Smooth muscle cell (in vitro differentiated cells): ENCODE measurements around the gene REXO2. TPM values are rescaled to one million over a fixed set of nuclear protein-coding genes. Genes with fewer than 3 reads are reported as not detected.
A peak's percentile ranks its signal among the peaks of the same experiment; 100 is the strongest.

ENCODE experiments used
- DNase-seq: peaks from one replicate; lab custom pipeline; 2025; ENCODE audit not compliant: unreplicated experiment; lab: John Stamatoyannopoulos, UW
- H2AFZ ChIP-seq: fragments of 200-600 bp; sonication (generic); 2 replicates; pipeline ENCODE4 v1.6.0; 2016; ENCODE audit warnings: antibody characterized with exemption, low read depth, mild to moderate bottlenecking
- H3F3A ChIP-seq: fragments of 200-600 bp; sonication (generic); 2 replicates; pipeline ENCODE4 v1.6.0; 2017; ENCODE audit warnings: antibody characterized with exemption, low read depth
- H3K27ac ChIP-seq: fragments of 200-600 bp; sonication (generic); 2 replicates; pipeline ENCODE4 v1.5.1; 2016; ENCODE audit warnings: low read depth, mild to moderate bottlenecking
- H3K27me3 ChIP-seq: fragments of 200-600 bp; sonication (generic); 2 replicates; pipeline ENCODE4 v1.6.1; 2016; ENCODE audit warnings: low read depth, mild to moderate bottlenecking
- H3K36me3 ChIP-seq: fragments of 200-600 bp; sonication (generic); 2 replicates; pipeline ENCODE4 v1.5.1; 2016; ENCODE audit warnings: low read depth
- H3K4me1 ChIP-seq: fragments of 200-600 bp; sonication (generic); 2 replicates; pipeline ENCODE4 v1.5.1; 2016; ENCODE audit warnings: low read depth
- H3K4me2 ChIP-seq: fragments of 200-600 bp; sonication (generic); 2 replicates; pipeline ENCODE4 v1.6.0; 2016; ENCODE audit warnings: mild to moderate bottlenecking
- H3K4me3 ChIP-seq: fragments of 200-600 bp; sonication (generic); 2 replicates; pipeline ENCODE4 v1.5.1; 2016; ENCODE audit warnings: mild to moderate bottlenecking
- H3K79me2 ChIP-seq: fragments of 200-600 bp; sonication (generic); 2 replicates; pipeline ENCODE4 v1.6.0; 2016; ENCODE audit warnings: low read depth, mild to moderate bottlenecking
- H3K9ac ChIP-seq: fragments of 200-600 bp; sonication (generic); 2 replicates; pipeline ENCODE4 v1.6.0; 2016; ENCODE audit warnings: low read depth
- H3K9me3 ChIP-seq: fragments of 200-600 bp; sonication (generic); replicated peaks from 2 replicates; pipeline ENCODE4 v1.5.1; 2016; ENCODE audit warnings: low read depth
- H4K20me1 ChIP-seq: fragments of 200-600 bp; sonication (generic); 2 replicates; pipeline ENCODE4 v1.6.0; 2016; ENCODE audit warnings: low read depth
- WGBS: methylation state at CpG from one replicate; pipeline ENCODE4 v1.1.7; 2016; ENCODE audit warnings: low lambda C conversion rate; 5-methylcytosine and 5-hydroxymethylcytosine counted together
- polyA plus RNA-seq: library from polyadenylated mRNA; unstranded; fragments of >200 nt; fragmentation: Nextera tagmentation; extraction: Ambion mirVana; gene quantifications from 2 replicates; pipeline ENCODE4 v1.2.1, GENCODE V29; 2016
- total RNA-seq: library from RNA; depleted of rRNA; stranded (reverse); fragments of >200 nt; gene quantifications from 2 replicates; pipeline ENCODE4 v1.2.3, GENCODE V29; 2014
- TF ChIP-seq, protein P1 (sequence below): fragments of 200-600 bp; sonication (generic); IDR thresholded peaks from 2 replicates; pipeline ENCODE4 v1.5.1; 2017; ENCODE audit warnings: borderline replicate concordance, mild to moderate bottlenecking, antibody characterized with exemption; ENCODE audit not compliant: insufficient read depth, poor library complexity, severe bottlenecking

REXO2 gene
- total RNA-seq (179 and 189 TPM in 2 replicates), polyA plus RNA-seq (164 and 210 TPM in 2 replicates)

DNA sequence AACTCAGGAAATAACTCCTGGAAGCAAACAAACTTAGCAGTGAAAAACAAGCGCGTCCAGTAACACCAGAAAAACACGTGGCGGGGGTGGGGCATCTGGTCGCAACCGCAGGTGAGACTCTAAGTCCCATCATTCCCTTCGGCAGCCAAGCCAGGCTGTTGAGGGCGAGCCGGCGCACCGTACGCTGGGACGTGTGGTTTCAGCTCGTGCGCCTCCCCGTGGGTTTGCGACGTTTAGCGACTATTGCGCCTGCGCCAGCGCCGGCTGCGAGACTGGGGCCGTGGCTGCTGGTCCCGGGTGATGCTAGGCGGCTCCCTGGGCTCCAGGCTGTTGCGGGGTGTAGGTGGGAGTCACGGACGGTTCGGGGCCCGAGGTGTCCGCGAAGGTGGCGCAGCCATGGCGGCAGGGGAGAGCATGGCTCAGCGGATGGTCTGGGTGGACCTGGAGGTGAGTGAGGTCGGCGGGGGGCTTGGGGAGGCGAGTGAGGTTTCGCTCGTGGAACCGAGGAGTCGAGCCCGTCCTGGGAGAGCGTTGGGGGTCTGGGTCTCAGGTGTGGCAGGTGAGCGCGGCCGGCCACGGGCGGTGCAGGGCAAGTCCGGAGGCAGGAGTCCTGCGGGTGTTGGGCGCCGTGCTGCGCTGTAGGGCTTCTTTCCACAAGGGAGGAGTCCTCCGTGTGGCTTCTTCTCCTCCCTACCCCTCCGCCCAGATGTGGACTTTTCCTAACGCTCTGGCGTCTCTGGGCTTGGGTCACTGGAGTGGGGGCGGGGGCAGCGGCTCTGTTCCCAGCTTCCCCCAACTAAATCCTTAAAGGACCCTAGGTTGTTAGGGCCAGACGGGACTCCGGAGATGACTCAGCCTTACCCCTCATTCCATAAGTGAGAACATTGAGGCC is at the start of gene REXO2:
TSS of gene REXO2 (plus strand) at position 239 of the 892 bp plus-strand sequence. CDS start at position 301, 62 bp downstream.
- Histone ChIP-seq H3K79me2 (peaks cover 39% of the 10 kb centered on the region), H4K20me1 (peaks cover 38% of the 10 kb centered on the region), H3K27me3 (no peaks in the 10 kb centered on the region), H3K27ac (peak within 1 kb of the TSS; percentile 87), H2AFZ (peak within 1 kb of the TSS; percentile 23), H3K9me3 (no peaks in the 10 kb centered on the region), H3K4me2 (peak within 1 kb of the TSS; percentile 84), H3K4me3 (peak within 1 kb of the TSS; percentile 87), H3K4me1 (peaks cover 20% of the 10 kb centered on the region), H3K9ac (peak within 1 kb of the TSS; percentile 93), H3F3A (no peaks in the 10 kb centered on the region), H3K36me3 (no peaks in the 10 kb centered on the region)
- WGBS, result 1% methylated on average over 53 of the region's 64 CpGs
- peak; percentile 73 for DNase-seq
- TF ChIP-seq, protein P1, sequence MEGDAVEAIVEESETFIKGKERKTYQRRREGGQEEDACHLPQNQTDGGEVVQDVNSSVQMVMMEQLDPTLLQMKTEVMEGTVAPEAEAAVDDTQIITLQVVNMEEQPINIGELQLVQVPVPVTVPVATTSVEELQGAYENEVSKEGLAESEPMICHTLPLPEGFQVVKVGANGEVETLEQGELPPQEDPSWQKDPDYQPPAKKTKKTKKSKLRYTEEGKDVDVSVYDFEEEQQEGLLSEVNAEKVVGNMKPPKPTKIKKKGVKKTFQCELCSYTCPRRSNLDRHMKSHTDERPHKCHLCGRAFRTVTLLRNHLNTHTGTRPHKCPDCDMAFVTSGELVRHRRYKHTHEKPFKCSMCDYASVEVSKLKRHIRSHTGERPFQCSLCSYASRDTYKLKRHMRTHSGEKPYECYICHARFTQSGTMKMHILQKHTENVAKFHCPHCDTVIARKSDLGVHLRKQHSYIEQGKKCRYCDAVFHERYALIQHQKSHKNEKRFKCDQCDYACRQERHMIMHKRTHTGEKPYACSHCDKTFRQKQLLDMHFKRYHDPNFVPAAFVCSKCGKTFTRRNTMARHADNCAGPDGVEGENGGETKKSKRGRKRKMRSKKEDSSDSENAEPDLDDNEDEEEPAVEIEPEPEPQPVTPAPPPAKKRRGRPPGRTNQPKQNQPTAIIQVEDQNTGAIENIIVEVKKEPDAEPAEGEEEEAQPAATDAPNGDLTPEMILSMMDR, result peak; percentile 34

DNA sequence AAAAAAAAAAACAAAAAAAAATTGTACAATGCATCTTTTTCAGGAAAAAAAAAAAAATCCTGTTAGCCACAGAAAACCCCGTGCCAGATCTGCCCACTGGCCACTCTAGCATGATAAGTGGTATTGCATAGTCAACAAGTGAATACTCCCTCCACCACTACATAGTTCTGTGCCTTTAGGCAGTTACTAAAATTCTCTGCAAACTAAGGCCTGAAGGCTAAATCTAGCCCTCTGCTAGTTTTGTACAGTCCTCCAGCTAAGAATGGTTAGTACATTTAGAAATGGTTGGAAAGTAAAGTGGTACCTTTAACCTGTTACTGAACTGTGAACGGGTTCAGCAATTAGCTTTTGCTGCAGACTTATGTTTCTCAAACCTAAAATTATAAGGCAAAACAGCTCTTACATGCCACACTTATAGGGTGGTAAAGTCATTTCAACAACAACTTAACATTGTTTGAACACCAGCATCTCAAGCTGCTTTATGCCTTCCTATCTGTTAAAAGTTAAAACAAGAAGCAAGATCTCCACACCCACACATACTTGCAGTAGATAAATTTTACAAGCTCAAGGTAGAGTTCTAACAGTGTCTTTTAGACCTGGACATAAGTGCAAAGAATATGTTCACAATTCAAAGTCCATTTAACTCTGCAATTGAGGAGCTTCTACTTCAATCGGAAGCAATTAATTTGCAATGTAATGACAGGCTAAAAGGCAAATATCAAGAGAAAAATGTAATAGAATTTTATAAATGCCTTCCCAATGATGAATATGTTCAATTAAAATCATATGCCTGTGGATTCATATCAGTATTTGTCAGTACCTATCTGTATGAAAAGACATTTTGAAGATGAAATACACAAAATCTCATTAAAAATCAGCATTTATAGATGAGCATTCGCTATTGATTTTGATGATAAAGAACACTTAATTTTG is 46.3 kb upstream of the REXO2 start:
- Histone ChIP-seq H3K4me2 (no peak overlapping the region), H3K4me1 (peaks cover 4% of the 10 kb centered on the region), H3F3A (no peaks in the 10 kb centered on the region), H3K4me3 (no peak overlapping the region), H3K27me3 (no peaks in the 10 kb centered on the region), H2AFZ (no peak overlapping the region), H3K79me2 (no peaks in the 10 kb centered on the region), H3K9ac (no peak overlapping the region), H3K27ac (no peak overlapping the region), H3K36me3 (no peaks in the 10 kb centered on the region), H4K20me1 (no peaks in the 10 kb centered on the region), H3K9me3 (no peaks in the 10 kb centered on the region)
- 87% methylated on average over 4 of the region's 4 CpGs for WGBS
- TF ChIP-seq, protein P1, result no peak
- no peak for DNase-seq

DNA sequence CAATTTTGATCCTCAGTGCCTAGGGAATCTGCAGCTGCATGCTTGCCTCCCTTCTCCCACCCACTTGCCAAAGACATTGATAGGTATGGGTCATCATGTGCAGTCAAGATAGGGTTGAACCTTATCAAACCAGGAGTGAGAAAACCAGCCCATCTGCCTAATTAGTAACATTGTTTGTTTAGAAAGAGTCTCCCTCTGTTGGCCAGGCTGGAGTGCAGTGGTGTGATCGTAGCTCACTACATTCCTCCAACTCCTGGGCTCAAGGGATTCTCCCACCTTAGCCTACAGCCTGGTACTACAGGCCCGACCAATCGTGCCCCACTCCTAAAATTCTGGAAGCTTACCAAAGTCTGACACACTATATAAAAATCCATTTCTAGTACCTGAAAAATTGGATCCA is 43.5 kb upstream of the REXO2 start:
- TF ChIP-seq, protein P1, result peak; percentile 14
- Histone ChIP-seq H4K20me1 (no peaks in the 10 kb centered on the region), H3F3A (no peaks in the 10 kb centered on the region), H3K79me2 (peaks cover 12% of the 10 kb centered on the region), H3K27ac (no peak overlapping the region), H2AFZ (no peak overlapping the region), H3K9ac (no peak overlapping the region), H3K4me3 (no peak overlapping the region), H3K9me3 (no peaks in the 10 kb centered on the region), H3K36me3 (no peaks in the 10 kb centered on the region), H3K4me1 (peaks cover 21% of the 10 kb centered on the region), H3K27me3 (no peaks in the 10 kb centered on the region), H3K4me2 (no peak overlapping the region)
- 30% methylated on average over 3 of the region's 3 CpGs for WGBS
- no peak for DNase-seq
